ENCODE data around the gene TM7SF2. TPM values are rescaled to one million over a fixed set of nuclear protein-coding genes. Genes with fewer than 3 reads are reported as not detected.
"Not testable (repeated sequence)": the region's sequence is repeated elsewhere in the genome, so short reads cannot be mapped to it uniquely, and the experiment has no call there.

TM7SF2 gene
- total RNA-seq, 1 donor from 2014 or later, result 50.1 TPM

DNA sequence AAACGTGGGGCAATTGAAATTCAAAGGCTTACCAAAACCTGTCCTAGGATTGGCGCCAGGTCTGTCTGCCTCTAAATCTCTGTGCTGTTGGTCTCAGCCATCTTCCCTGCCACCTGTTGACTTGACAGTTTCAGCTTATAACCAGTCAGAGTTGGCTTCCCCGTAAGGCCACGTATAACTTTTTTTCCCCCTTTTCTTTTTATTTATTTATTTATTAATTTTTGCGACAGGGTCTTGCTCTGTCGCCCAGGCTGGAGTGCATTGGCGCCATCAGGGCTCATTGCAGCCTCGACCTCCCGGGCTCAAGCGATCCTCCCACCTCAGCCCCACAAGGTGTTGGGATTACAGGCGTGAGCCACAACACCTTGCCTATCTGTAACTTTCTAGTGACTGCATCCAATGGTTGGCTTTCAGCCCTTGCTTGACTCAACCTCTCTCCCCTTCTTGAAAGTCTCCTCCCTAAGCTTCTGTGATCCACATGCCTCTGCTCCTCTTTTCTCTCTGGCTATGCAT lies 24.0 kb downstream of the TM7SF2 start:
- intact Hi-C loops (cut with DNase I), result no loop called here
- no peak for DNase-seq (ENCODE audit: low spot score)

DNA sequence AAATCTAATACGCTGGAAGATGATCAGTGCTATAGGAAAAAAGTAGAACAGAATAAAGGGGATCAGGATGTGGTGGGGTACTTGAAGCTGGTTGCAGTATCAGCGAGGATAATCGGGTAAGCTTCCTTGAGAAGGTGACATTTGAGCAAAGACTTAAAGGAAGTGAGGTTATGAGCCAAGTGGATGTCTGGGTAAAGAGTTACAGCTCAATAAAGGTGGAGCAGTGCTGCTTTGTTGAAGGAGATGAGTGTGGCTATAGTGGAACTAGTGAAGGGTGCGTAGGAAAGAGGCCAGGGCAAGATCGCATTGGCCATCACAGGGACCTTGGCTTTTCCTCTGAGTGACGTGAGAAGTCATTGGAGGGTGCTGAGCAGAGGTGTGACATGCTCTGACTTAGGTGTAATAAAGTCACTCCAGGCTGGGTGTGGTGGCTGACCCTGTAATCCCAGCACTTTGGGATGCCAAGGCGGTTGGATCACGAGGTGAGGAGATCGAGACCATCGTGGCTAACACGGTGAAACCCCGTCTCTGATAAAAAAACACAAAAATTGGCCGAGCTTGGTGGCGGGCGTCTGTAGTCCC lies 24.9 kb downstream of the TM7SF2 start:
- intact Hi-C loops (cut with DNase I), result no loop called here

DNA sequence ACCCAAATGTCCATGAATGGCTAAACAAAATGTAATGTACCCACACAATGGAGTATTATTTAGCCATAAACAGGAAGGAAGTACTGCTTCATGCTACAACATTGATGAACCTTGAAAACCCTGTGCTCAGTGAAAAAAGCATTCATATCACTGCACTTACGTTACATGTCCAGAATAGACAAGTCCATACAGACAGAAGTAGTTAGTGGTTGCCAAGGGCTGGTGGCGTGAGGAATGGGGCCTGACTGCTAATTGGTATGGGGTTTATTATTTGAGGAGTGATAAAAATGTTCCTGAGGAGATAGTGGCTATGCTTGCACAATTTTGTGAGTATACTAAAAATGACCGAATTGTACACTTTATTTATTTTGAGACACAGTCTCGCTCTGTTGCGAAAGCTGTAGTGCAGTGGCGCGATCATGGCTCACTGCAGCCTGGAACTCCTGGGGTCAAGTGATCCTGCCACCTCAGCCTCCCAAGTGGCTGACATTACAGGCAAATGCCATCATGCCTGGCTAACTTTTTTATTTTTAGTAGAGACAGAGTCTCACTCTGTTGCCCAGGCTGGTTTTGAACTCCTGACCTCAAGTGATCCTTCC lies 30.3 kb downstream of the TM7SF2 start:
- DNase-seq (ENCODE audit: low spot score), result no peak
- intact Hi-C loops (cut with DNase I), result no loop called here

More for the DNA sequence above, 24.9 kb downstream of the TM7SF2 start:
- no peak for DNase-seq (ENCODE audit: low spot score)

DNA sequence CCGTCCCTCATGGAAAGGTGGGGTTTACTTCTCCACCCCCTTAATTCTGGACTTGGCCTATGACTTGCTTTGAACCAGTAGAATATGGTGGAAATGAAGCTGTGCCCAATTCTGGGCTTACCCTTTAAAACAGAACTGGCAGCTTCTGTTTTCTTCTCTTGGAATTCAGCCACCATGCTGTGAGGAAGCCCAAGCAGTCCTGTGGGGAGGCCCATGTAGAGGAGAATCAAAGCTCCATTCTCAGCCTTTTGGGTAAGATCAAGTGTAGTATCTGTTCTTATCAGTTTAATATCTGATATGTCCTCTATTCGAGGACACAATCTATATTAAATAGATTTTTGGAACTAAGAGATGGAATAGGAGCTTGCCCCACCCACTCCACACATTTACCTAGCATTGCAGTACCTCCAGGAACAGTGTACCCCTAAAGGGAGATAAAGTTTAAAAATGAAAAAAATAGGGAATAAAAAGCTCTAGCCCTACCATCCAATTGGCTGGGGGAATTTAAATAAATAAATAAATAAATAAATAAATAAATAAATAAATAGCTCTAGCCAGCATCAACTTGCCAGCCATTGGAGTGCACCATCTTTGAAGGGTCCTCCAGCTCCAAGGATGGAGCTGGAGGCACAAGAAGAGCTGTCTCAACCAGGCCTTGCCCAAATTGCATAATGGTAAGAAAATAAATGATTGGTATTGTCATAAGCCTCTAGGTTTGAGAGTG lies 35.8 kb downstream of the TM7SF2 start:
- DNase-seq (ENCODE audit: low spot score), result no peak
- intact Hi-C loops (cut with DNase I), result no loop called here

DNA sequence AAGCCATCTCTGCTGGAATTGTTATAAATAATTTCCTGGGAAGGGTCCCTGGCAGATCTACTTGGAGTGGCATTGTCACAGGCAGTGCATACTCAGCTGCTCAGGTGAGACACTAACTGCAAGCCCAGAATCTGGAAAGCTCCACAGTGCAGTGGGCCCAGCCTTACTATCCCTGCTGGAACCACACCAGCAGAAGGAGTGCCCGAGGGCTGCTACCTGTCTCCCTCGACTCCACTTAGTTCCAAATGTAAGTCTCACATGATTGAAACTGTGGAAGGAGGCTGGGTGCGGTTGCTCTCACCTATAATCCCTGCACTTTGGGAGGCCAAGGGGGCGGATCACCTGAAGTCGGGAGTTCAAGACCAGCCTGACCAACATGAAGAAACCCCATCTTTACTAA lies 37.0 kb downstream of the TM7SF2 start:
- DNase-seq (ENCODE audit: low spot score), result no peak
- intact Hi-C loops (cut with DNase I), result no loop called here

DNA sequence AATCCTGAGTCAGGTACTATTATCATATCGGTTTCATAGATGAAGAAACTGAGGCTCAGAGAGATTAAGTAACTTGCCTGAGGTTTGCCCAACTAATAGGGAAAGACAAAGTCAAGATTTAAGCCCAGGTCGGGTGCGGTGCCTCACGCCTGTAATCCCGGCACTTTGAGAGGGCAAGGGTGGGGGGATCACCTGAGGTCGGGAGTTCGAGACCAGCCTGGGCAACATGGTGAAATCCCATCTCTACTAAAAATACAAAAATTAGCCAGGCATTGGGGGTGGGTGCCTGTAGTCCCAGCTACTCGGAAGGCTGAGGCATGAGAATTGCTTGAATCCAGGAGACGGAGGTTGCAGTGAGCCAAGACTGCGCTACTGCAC lies 38.4 kb downstream of the TM7SF2 start:
- intact Hi-C loops (cut with DNase I); DNase-seq (ENCODE audit: low spot score): not testable (repeated sequence)

DNA sequence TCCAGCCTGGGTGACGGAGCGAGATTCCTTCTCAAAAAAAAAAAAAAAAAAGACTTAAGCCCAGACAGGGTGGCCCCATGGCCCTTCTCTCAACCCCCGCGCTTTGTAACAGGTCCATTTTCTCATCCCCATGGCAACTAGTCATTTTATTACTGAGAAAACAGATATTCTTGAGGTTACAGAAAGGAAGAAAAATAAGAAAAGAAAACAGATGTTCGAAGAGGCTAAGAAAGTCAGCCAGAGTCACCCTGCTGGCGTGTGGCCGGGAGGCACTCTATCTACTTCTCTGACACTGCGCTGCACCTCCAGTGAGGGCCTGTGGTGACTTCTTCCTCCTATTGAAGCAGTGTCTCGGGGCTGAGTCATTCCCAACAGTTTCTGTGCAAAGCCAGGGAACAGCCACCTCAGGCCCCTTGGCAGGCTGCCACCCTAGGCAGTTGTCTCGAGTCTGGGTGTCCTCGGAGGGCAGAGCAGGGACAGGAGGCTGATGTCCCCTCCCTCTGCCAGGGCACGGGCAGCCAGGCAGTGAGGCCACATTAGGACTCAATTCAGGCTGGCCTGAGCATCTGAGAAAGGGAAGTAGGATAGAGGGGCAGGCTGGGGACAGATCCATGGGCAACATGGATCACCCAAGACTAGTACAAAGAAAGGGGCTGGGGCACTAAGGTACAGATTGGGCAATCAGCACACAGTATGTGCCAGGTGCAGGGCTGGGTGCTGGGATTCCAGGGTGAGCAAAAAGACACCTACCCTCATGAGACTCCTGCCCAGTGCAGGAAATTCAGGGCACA lies 39.0 kb downstream of the TM7SF2 start:
- intact Hi-C loops (cut with DNase I), result no loop called here
- DNase-seq (ENCODE audit: low spot score), result peak; percentile 89

DNA sequence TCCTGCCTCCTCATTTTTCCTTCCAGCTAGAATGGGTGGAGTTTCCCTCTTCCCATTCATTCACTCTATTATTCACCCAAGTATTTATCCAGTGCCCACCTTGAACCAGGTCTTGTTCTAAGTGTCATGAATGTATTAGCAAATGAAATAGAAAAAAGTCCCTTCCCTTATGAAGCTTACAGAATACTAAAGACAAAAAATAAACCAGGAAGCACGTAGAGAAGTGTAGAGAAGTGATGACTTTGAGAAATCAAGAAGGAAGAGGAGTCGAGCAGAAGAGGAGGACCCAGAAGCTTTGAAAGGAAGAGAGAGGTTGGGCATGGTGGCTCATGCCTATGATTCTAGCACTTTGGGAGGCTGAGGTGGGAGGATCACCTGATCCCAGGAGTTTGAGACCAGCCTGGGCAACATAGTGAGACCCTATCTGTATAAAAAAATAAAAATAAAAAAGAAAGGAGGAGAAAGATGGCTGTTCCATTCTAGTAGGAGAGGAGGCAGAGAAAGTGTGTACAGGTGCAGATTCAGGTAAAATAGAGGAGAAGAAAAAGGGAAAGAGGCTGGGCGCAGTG lies 39.7 kb downstream of the TM7SF2 start:
- intact Hi-C loops (cut with DNase I), result no loop called here
- no peak for DNase-seq (ENCODE audit: low spot score)

DNA sequence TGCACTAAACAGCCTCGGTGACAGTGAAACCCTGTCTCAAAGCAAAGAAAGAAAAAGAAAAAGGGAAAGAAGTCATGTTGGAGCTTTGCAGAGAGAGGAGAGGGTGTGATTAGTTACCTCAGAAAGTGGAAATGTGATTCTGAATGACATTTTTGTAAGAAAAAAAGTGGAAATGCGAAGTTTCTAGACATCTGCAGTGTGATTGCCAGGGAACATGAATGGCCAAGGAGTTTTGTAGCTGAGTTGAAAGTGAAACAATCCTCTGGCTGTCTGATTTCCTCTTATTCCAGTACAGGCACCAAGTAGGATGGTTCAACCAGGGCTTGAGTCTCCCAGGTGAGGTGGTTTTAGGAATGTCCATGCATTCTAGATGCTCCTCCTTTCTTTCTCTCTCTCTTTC lies 40.5 kb downstream of the TM7SF2 start:
- intact Hi-C loops (cut with DNase I), result no loop called here

DNA sequence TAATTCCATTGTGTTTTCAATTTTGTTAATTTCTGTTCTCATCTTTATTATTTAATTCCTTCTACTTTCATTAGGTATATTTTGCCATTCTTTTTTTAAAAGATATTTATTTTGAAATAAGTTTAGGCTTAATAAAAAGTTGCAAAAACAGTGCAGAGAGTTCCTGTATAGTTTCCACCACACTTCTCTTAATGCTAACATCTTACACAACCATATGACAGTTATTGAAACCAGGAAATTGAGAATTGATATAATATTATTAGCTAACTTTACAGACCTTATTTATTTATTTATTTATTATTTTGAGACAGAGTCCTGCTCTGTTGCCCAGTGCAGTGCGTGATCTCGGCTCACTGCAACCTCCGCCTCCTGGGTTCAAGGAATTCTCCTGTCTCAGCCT lies 44.6 kb downstream of the TM7SF2 start:
- DNase-seq (ENCODE audit: low spot score), result no peak

More for the DNA sequence above, 40.5 kb downstream of the TM7SF2 start:
- DNase-seq (ENCODE audit: low spot score), result no peak

DNA sequence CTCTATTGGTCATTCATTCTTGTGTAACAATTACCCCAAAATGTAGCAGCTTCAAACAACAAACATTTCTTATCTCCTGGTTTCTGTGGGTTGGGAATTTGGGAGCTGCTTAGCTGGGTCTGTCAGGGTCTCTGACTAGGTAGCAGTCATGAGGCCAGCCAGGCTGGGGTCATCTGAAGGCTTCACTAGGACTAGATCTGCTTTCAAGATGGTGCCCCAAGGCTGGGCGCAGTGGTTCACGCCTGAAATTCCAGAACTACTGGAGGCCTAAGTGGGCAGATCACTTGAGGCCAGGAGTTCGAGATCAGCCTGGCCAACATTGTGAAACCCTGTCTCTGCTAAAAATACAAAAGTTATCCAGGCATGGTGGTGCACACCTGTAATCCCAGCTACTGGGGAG lies 45.3 kb downstream of the TM7SF2 start:
- intact Hi-C loops (cut with DNase I), result no loop called here
- no peak for DNase-seq (ENCODE audit: low spot score)

More for the DNA sequence above, 44.6 kb downstream of the TM7SF2 start:
- intact Hi-C loops (cut with DNase I), result no loop called here

DNA sequence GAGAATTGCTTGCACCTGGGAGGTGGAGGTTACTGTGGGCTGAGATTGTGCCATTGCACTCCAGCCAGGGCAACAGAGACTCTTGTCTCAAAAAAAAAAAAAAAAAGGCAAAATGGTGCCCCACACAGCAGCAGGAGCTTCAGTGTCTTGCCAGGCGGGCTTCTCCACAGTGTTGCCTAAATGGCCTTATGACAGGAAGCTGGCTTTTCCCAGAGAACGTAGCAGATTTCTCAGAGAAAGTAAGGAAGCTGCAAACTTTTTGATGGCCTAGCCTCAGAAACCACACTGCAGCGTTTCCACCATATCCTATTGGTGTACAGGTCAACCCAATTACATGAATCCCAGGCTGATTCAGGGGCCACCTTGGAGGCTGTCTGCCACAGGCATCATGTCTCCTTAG lies 45.7 kb downstream of the TM7SF2 start:
- intact Hi-C loops (cut with DNase I), result no loop called here
- no peak for DNase-seq (ENCODE audit: low spot score)

DNA sequence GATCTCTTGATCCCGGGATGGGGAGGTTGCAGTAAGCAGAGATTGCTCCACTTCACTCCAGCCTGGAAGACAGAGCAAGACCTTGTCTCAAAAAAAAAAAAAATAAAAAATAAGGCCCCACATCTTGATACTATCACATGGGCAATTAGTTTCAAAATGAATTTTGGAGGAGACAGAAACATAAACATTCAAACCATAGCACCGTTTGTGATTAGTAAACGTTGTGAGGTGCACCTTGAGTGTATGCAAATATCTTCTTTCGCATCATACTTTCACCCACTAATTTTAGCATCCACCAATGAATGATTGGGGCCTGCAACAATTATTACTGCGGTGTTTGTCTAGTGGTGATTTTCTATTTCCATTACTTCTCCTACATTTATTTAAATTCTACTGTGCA lies 47.3 kb downstream of the TM7SF2 start:
- intact Hi-C loops (cut with DNase I), result no loop called here
- no peak for DNase-seq (ENCODE audit: low spot score)

DNA sequence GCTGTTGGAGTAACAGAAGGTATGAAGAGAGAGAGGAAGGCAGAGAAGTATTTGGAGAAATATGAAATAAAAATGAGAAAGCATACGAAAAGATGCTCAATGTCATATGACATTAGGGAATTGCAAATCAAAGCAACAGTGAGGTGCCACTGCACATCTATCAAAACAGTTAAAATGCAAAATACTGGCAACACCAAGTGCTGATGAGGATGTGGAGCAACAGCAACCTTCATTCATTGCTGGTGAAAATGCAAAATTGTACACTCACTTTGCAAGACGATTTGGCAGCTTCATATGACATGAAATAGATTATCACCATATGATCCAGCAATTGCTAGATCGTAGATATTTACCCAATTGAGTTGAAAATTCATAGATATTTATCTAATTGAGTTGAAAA lies 49.0 kb downstream of the TM7SF2 start:
- no peak for DNase-seq (ENCODE audit: low spot score)
- intact Hi-C loops (cut with DNase I), result no loop called here

DNA sequence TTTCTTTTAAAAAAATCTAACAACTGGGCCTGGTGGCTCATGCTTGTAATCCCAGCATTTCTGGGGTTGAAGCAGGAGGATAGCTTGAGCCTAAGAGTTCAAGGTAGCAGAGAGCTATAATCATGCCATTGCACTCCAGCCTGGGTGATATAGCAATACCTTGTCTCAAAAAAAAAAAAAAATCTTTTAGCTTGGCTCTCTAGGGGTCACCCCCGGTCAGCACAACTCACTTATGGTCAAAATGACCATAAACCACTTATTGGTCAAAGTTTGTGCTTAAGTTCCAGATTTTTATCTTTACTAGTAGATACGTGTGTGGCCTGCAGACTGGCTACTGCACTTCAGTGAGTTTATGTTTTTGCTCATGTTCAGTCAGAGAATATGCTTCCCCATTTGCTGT lies 52.0 kb downstream of the TM7SF2 start:
- DNase-seq (ENCODE audit: low spot score), result no peak
- intact Hi-C loops (cut with DNase I), result no loop called here

Small RNA genes within 50 kb of the gene (microRNA-seq; reads per million reads assigned to microRNA genes)
- not detected for gene MIR6751

Other genes starting within 250 kb of the TM7SF2 start
- 50.9 TPM for gene EHD1, start 233.3 kb upstream of the TM7SF2 start, total RNA-seq
- 14.6 TPM for gene ATG2A, start 194.7 kb upstream of the TM7SF2 start, total RNA-seq
- 24.9 TPM for gene PPP2R5B, start 187.2 kb upstream of the TM7SF2 start, total RNA-seq
- gene GPHA2, start 176.0 kb upstream of the TM7SF2 start, total RNA-seq, result not detected
- not detected for gene MAJIN, start 139.8 kb upstream of the TM7SF2 start, total RNA-seq
- gene BATF2, start 114.9 kb upstream of the TM7SF2 start, total RNA-seq, result 0.70 TPM
- 120 TPM for gene ARL2, start 97.7 kb upstream of the TM7SF2 start, total RNA-seq
- gene SNX15, start 84.4 kb upstream of the TM7SF2 start, total RNA-seq, result 17.0 TPM
- gene SAC3D1, start 70.7 kb upstream of the TM7SF2 start, total RNA-seq, result 5.0 TPM
- gene NAALADL1, start 53.3 kb upstream of the TM7SF2 start, total RNA-seq, result 3.5 TPM
- 1.5 TPM for gene CDCA5, start 27.8 kb upstream of the TM7SF2 start, total RNA-seq
- gene ZFPL1, start 27.6 kb upstream of the TM7SF2 start, total RNA-seq, result 23.5 TPM
- gene VPS51, start 15.7 kb upstream of the TM7SF2 start, total RNA-seq, result 87.1 TPM
- 5.5 TPM for gene ZNHIT2, start 5.8 kb downstream of the TM7SF2 start, total RNA-seq
- 511 TPM for gene FAU, start 10.3 kb downstream of the TM7SF2 start, total RNA-seq
- 28.5 TPM for gene MRPL49, start 10.4 kb downstream of the TM7SF2 start, total RNA-seq
- gene SYVN1, start 22.6 kb downstream of the TM7SF2 start, total RNA-seq, result 25.2 TPM
- gene SPDYC, start 58.4 kb downstream of the TM7SF2 start, total RNA-seq, result not detected
- 89.6 TPM for gene CAPN1, start 70.1 kb downstream of the TM7SF2 start, total RNA-seq
- gene POLA2, start 150.1 kb downstream of the TM7SF2 start, total RNA-seq, result 3.5 TPM
- gene CDC42EP2, start 203.0 kb downstream of the TM7SF2 start, total RNA-seq, result 3.6 TPM
- 46.2 TPM for gene DPF2, start 222.0 kb downstream of the TM7SF2 start, total RNA-seq
- gene TIGD3, start 242.9 kb downstream of the TM7SF2 start, total RNA-seq, result not detected

All from cardiac septum (tissue), 1 donor.